Measurements from ENCODE around the gene STXBP1.
A peak's percentile ranks its signal among the peaks of the same experiment; 100 is the strongest.

The STXBP1 gene

DNA sequence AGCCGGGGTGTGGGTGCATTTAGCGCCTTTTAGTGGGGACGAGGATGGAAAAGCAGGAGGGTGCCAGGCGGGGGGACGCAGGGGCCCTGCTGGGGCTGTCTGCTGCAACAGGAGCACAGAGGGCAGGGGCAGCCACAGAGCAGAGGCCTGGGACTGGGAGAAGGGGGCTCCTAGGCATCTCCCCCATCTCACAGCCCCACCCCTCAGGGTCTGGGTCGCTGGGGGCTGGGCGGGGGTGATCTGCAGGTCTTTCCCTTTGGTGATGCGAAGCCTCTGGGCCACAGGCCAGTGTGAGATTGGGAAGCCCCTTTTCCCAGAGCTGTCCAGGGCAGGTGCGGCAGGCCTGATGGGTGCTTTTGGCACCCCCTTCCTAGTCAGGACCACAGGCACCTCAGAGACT is 118.2 kb downstream of the STXBP1 start:
- no peak for DNase-seq (ENCODE audit: extremely low read depth, low read depth)

DNA sequence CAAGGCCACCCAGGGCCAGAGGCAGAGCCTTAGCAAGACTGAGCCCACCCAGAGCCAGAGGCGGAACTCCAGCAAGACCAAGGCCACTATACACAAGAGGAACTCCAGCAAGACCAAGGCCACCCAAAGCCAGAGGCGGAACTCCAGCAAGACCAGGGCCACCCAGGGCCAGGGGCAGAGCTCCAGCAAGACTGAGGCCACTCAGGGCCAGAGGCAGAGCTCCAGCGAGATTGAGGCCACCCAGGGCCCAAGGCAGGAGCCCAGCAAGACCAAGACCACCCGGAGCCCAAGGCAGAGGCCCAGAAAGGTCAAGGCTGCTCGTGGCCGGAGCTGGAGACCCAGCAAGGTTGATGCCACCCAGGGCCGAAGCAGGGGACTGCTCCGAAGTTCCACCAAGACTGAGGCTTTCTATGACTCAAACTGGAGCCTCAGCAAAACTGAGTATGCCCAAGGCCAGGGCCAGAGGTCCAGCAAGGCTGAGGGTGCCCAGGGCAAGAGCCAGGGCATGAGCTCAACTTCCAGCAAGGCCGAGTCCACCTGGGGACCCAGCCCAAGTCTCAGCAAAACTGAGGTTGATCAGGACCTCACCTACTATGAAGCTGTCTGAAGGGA is 118.8 kb downstream of the STXBP1 start:
- no peak for DNase-seq (ENCODE audit: extremely low read depth, low read depth)
- TF ChIP-seq, protein P1, sequence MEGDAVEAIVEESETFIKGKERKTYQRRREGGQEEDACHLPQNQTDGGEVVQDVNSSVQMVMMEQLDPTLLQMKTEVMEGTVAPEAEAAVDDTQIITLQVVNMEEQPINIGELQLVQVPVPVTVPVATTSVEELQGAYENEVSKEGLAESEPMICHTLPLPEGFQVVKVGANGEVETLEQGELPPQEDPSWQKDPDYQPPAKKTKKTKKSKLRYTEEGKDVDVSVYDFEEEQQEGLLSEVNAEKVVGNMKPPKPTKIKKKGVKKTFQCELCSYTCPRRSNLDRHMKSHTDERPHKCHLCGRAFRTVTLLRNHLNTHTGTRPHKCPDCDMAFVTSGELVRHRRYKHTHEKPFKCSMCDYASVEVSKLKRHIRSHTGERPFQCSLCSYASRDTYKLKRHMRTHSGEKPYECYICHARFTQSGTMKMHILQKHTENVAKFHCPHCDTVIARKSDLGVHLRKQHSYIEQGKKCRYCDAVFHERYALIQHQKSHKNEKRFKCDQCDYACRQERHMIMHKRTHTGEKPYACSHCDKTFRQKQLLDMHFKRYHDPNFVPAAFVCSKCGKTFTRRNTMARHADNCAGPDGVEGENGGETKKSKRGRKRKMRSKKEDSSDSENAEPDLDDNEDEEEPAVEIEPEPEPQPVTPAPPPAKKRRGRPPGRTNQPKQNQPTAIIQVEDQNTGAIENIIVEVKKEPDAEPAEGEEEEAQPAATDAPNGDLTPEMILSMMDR (IDR thresholded peaks at IDR 0.05; ENCODE audit: low read depth, low read length), result no peak

More for the DNA sequence above, 118.2 kb downstream of the STXBP1 start:
- TF ChIP-seq, protein P1 (IDR thresholded peaks at IDR 0.05; ENCODE audit: low read depth, low read length), result no peak

DNA sequence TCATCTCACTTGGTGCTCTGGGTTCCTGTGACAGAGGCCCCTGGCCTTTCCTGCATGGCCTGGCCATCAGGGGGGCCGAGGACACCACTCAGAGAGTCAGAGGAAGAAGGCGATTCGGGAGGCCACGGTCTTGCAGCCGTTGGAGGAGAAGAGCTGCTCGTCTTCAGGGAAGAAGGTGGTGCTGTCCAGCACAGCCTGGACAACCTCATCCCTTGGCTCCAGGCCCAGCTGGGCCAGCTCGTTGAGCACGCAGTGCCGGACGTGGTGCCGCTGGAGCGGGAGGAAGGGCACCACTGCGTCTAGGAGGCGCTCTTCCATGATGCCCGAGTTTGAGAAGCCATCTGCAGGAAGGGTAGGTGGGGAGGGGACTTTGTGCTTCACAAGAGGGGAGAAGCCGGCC is 119.9 kb downstream of the STXBP1 start:
- TF ChIP-seq, protein P1 (IDR thresholded peaks at IDR 0.05; ENCODE audit: low read depth, low read length), result no peak
- DNase-seq (ENCODE audit: extremely low read depth, low read depth), result no peak

DNA sequence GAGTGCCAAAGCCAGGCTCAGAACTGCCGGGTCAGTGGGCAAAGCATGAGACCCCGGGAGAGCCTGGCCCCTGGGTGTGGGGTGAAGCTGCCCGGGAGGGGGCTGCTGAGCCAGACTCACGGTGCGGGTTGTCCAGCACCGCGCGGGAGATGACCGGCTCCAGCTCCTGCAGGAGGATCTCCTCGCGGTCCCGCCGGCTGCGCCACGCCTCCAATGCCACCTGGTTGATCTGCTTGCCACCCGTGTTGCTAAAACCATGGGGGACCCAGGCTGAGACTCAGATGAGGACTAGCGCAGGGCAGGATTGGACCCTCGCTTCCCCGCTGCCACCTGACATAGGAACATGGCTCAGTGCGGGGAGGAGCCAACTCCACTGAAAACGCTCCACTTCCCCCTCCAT is 120.4 kb downstream of the STXBP1 start:
- TF ChIP-seq, protein P1 (IDR thresholded peaks at IDR 0.05; ENCODE audit: low read depth, low read length), result no peak
- DNase-seq (ENCODE audit: extremely low read depth, low read depth), result no peak

DNA sequence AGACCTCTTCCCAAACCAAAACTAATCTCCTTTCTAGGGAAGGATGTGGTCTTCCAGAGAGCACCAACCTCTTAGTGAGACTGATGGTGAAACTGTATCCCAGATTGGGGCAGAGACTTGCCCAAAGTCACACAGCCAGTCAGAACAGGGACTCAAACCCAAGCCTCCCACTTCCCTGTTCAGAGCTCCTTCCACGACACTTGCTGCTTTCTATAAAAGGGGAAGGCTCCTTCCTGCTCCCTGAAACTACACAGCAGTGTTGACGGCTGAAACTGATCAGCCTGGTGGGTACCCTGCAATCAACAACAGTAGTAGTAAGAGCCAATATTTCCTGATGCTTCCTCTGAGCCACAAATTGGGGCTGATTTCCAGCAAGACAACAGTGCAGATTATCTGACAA is 121.5 kb downstream of the STXBP1 start:
- TF ChIP-seq, protein P1 (IDR thresholded peaks at IDR 0.05; ENCODE audit: low read depth, low read length), result no peak
- no peak for DNase-seq (ENCODE audit: extremely low read depth, low read depth)

DNA sequence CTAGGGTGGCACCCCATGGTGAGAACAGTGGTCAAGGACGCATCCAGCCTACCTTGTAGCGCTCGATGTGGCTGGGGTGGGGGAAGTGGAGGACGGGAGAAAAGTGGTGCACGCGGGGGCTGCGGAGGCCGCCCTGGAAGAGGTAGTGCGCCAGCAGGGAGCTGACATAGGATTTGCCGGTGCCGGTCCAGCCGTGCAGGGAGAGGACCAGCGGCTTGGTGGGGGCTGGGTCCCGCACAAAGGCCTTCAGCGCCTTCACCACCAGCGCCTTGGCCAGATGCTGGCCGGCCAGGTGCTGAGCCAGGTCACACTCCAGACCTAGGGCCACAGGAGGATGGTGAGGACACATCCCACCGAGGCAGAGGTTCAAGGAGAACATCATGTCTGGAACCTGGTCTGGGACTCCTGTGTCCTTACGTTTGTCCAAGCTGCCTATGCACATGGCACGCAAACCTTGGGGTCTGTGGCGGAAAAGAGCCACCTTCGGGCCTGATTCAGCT is 122.2 kb downstream of the STXBP1 start:
- TF ChIP-seq, protein P1 (IDR thresholded peaks at IDR 0.05; ENCODE audit: low read depth, low read length), result no peak
- no peak for DNase-seq (ENCODE audit: extremely low read depth, low read depth)

DNA sequence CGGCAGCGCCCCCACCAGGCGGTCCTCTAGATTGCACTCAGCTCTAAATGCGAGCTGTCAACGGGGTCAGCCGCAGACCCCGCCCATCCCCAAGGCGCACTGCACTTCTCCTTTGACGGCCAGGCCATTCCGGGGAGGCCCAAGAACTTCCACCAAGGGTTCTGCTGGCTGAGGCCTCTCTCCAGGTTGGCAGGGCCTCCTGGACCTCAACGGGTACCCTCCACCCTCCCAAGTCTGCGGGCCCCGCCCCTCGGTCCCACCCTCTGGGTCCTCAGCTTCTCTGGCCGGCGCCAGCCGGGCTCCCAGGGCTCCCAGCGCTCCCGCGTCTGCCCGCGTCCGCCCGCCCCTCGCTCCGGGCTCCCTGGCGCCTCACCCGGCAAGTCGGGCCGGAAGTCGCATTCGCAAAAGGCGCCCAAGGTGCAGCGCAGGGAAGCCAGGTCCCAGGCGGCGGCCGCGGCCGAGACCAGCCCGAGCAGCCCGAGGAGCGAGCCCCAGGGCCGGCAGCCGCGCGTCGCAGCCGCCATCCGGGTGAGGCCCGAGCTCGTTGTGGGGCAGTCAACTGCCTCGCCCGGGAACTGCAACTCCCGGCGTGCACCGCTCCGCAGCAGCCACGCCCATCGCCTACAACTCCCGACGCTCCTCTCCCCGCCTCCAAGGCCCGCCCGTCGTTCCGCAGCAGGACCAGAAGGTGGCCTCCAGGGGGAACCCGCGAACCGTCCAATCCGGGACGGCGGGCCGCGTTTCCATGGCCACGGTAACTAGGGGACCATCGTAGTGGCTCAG is 122.9 kb downstream of the STXBP1 start, which contains the start of gene TOR2A:
TSS of gene TOR2A (minus strand) at position 548 of the 783 bp plus-strand sequence. CDS start at position 524, 24 bp downstream.
- DNase-seq (ENCODE audit: extremely low read depth, low read depth), result peak; percentile 92
- TF ChIP-seq, protein P1 (IDR thresholded peaks at IDR 0.05; ENCODE audit: low read depth, low read length), result peak; percentile 94
